OCI-LY3 (cell line): ENCODE measurements around the gene SASH1.

ENCODE experiments used
- H2AFZ ChIP-seq: fragments of 200-600, 300-600 bp; shearing (Covaris generic); 2 replicates; pipeline ENCODE4 v1.6.0; 2014; ENCODE audit warnings: antibody characterized with exemption, low read depth, low read length
- H3K27ac ChIP-seq: fragments of 200-600, 300-600 bp; sonication (generic); 2 replicates; pipeline ENCODE4 v1.5.1; 2014; ENCODE audit warnings: mild to moderate bottlenecking, low read length, moderate library complexity, mixed read lengths
- H3K27me3 ChIP-seq: fragments of 200-600, 300-600 bp; sonication (generic); 2 replicates; pipeline ENCODE4 v1.6.1; 2014; ENCODE audit warnings: low read depth, low read length, mixed read lengths
- H3K36me3 ChIP-seq: fragments of 200-600, 300-600 bp; sonication (generic); replicated peaks from 2 replicates; pipeline ENCODE3; 2014; ENCODE audit warnings: low read depth, low read length, mixed read lengths
- H3K4me1 ChIP-seq: fragments of 300-600, 200-600 bp; sonication (generic); 2 replicates; pipeline ENCODE4 v1.6.1; 2014; ENCODE audit warnings: low read length, mixed read lengths
- H3K4me2 ChIP-seq: fragments of 200-600, 300-600 bp; sonication (generic); 2 replicates; pipeline ENCODE4 v1.6.1; 2014; ENCODE audit warnings: low read length, mixed read lengths
- H3K4me3 ChIP-seq: fragments of 300-600, 200-600 bp; sonication (generic); 2 replicates; pipeline ENCODE4 v1.5.1; 2014; ENCODE audit warnings: antibody characterized with exemption, mild to moderate bottlenecking, low read length, moderate library complexity
- H3K79me2 ChIP-seq: fragments of 300-600, 200-600 bp; shearing (Covaris generic); 2 replicates; pipeline ENCODE4 v1.6.1; 2014; ENCODE audit warnings: mild to moderate bottlenecking, low read length, mixed read lengths
- H3K9ac ChIP-seq: fragments of 300-600, 200-600 bp; shearing (Covaris generic); 2 replicates; pipeline ENCODE4 v1.6.0; 2014; ENCODE audit warnings: mild to moderate bottlenecking, low read length, moderate library complexity
- H3K9me3 ChIP-seq: fragments of 200-600, 300-600 bp; shearing (Covaris generic); 2 replicates; pipeline ENCODE4 v1.6.1; 2014; ENCODE audit warnings: low read length, mixed read lengths; ENCODE audit not compliant: insufficient read depth
- H4K20me1 ChIP-seq: fragments of 200-600, 300-600 bp; sonication (generic); 2 replicates; pipeline ENCODE4 v1.6.1; 2016; ENCODE audit warnings: low read length, mixed read lengths; ENCODE audit not compliant: insufficient read depth
- CTCF ChIP-seq: fragments of 200-600, 300-600 bp; sonication (generic); IDR thresholded peaks from 2 replicates; pipeline ENCODE4 v1.5.1; 2014; ENCODE audit warnings: antibody characterized with exemption, low read length, low read depth
- EZH2phosphoT487 ChIP-seq: fragments of 200-600 bp; shearing (Covaris generic); IDR thresholded peaks from 2 replicates; pipeline ENCODE4 v1.6.1; 2018; ENCODE audit warnings: antibody characterized with exemption, mixed run types, low read depth

Gene SASH1

GRCh38 chr6:148306286-148306685 lies 36.4 kb upstream of the SASH1 start:
- H3K27me3 ChIP-seq = no peaks in the 10 kb centered on the region
- no peak overlapping the region for H3K27ac ChIP-seq
- H3K9ac ChIP-seq = no peak overlapping the region
- no peaks in the 10 kb centered on the region for H4K20me1 ChIP-seq
- H3K79me2 ChIP-seq = no peaks in the 10 kb centered on the region
- TF ChIP-seq EZH2phosphoT487 = no peak
- H3K36me3 ChIP-seq = no peaks in the 10 kb centered on the region
- H3K4me3 ChIP-seq = no peak overlapping the region
- H3K4me2 ChIP-seq = no peak overlapping the region
- H2AFZ ChIP-seq = no peak overlapping the region
- no peaks in the 10 kb centered on the region for H3K4me1 ChIP-seq
- H3K9me3 ChIP-seq = no peaks in the 10 kb centered on the region

- Histone ChIP-seq H4K20me1 (no peaks in the 10 kb centered on the region), H3K4me3 (no peak overlapping the region), H3K27me3 (no peaks in the 10 kb centered on the region), H3K36me3 (no peaks in the 10 kb centered on the region), H3K9ac (no peak overlapping the region), H3K27ac (no peak overlapping the region), H3K4me1 (no peaks in the 10 kb centered on the region), H3K9me3 (no peaks in the 10 kb centered on the region), H3K79me2 (no peaks in the 10 kb centered on the region), H3K4me2 (no peak overlapping the region), H2AFZ (no peak overlapping the region)
- TF ChIP-seq EZH2phosphoT487 (no peak), CTCF (no peak)
Measured at GRCh38 chr6:148307405-148307804, 35.2 kb upstream of the SASH1 start.

GRCh38 chr6:148309301-148309700 lies 33.3 kb upstream of the SASH1 start:
- Histone ChIP-seq H3K4me3 (no peak overlapping the region), H4K20me1 (no peaks in the 10 kb centered on the region), H3K27me3 (no peaks in the 10 kb centered on the region), H3K79me2 (no peaks in the 10 kb centered on the region), H3K4me2 (no peak overlapping the region), H3K9ac (no peak overlapping the region), H3K9me3 (no peaks in the 10 kb centered on the region), H3K27ac (no peak overlapping the region), H2AFZ (no peak overlapping the region), H3K4me1 (no peaks in the 10 kb centered on the region), H3K36me3 (no peaks in the 10 kb centered on the region)
- TF ChIP-seq EZH2phosphoT487 (no peak), CTCF (no peak)

GRCh38 chr6:148311966-148312669 lies 30.5 kb upstream of the SASH1 start:
- no peak overlapping the region for H3K4me2 ChIP-seq
- no peaks in the 10 kb centered on the region for H4K20me1 ChIP-seq
- H2AFZ ChIP-seq = no peak overlapping the region
- H3K4me1 ChIP-seq = no peaks in the 10 kb centered on the region
- no peaks in the 10 kb centered on the region for H3K27me3 ChIP-seq
- no peak overlapping the region for H3K4me3 ChIP-seq
- no peaks in the 10 kb centered on the region for H3K79me2 ChIP-seq
- no peaks in the 10 kb centered on the region for H3K9me3 ChIP-seq
- no peaks in the 10 kb centered on the region for H3K36me3 ChIP-seq
- no peak overlapping the region for H3K27ac ChIP-seq
- H3K9ac ChIP-seq = no peak overlapping the region
- TF ChIP-seq CTCF = no peak
- no peak for TF ChIP-seq EZH2phosphoT487
